Smooth muscle cell (in vitro differentiated cells): ENCODE results near the gene PITPNM2. TPM values are rescaled to one million over a fixed set of nuclear protein-coding genes. Genes with fewer than 3 reads are reported as not detected.
A peak's percentile ranks its signal among the peaks of the same experiment; 100 is the strongest.

Experiments used
- DNase-seq: peaks from one replicate; lab custom pipeline; 2025; ENCODE audit not compliant: unreplicated experiment; lab: John Stamatoyannopoulos, UW
- H2AFZ ChIP-seq: fragments of 200-600 bp; sonication (generic); 2 replicates; pipeline ENCODE4 v1.6.0; 2016; ENCODE audit warnings: antibody characterized with exemption, low read depth, mild to moderate bottlenecking
- H3F3A ChIP-seq: fragments of 200-600 bp; sonication (generic); 2 replicates; pipeline ENCODE4 v1.6.0; 2017; ENCODE audit warnings: antibody characterized with exemption, low read depth
- H3K27ac ChIP-seq: fragments of 200-600 bp; sonication (generic); 2 replicates; pipeline ENCODE4 v1.5.1; 2016; ENCODE audit warnings: low read depth, mild to moderate bottlenecking
- H3K27me3 ChIP-seq: fragments of 200-600 bp; sonication (generic); 2 replicates; pipeline ENCODE4 v1.6.1; 2016; ENCODE audit warnings: low read depth, mild to moderate bottlenecking
- H3K36me3 ChIP-seq: fragments of 200-600 bp; sonication (generic); 2 replicates; pipeline ENCODE4 v1.5.1; 2016; ENCODE audit warnings: low read depth
- H3K4me1 ChIP-seq: fragments of 200-600 bp; sonication (generic); 2 replicates; pipeline ENCODE4 v1.5.1; 2016; ENCODE audit warnings: low read depth
- H3K4me2 ChIP-seq: fragments of 200-600 bp; sonication (generic); 2 replicates; pipeline ENCODE4 v1.6.0; 2016; ENCODE audit warnings: mild to moderate bottlenecking
- H3K4me3 ChIP-seq: fragments of 200-600 bp; sonication (generic); 2 replicates; pipeline ENCODE4 v1.5.1; 2016; ENCODE audit warnings: mild to moderate bottlenecking
- H3K79me2 ChIP-seq: fragments of 200-600 bp; sonication (generic); 2 replicates; pipeline ENCODE4 v1.6.0; 2016; ENCODE audit warnings: low read depth, mild to moderate bottlenecking
- H3K9ac ChIP-seq: fragments of 200-600 bp; sonication (generic); 2 replicates; pipeline ENCODE4 v1.6.0; 2016; ENCODE audit warnings: low read depth
- H3K9me3 ChIP-seq: fragments of 200-600 bp; sonication (generic); replicated peaks from 2 replicates; pipeline ENCODE4 v1.5.1; 2016; ENCODE audit warnings: low read depth
- H4K20me1 ChIP-seq: fragments of 200-600 bp; sonication (generic); 2 replicates; pipeline ENCODE4 v1.6.0; 2016; ENCODE audit warnings: low read depth
- WGBS: methylation state at CpG from one replicate; pipeline ENCODE4 v1.1.7; 2016; ENCODE audit warnings: low lambda C conversion rate; 5-methylcytosine and 5-hydroxymethylcytosine counted together
- polyA plus RNA-seq: library from polyadenylated mRNA; unstranded; fragments of >200 nt; fragmentation: Nextera tagmentation; extraction: Ambion mirVana; gene quantifications from 2 replicates; pipeline ENCODE4 v1.2.1, GENCODE V29; 2016
- total RNA-seq: library from RNA; depleted of rRNA; stranded (reverse); fragments of >200 nt; gene quantifications from 2 replicates; pipeline ENCODE4 v1.2.3, GENCODE V29; 2014
- TF ChIP-seq, protein P1 (sequence below): fragments of 200-600 bp; sonication (generic); IDR thresholded peaks from 2 replicates; pipeline ENCODE4 v1.5.1; 2017; ENCODE audit warnings: borderline replicate concordance, mild to moderate bottlenecking, antibody characterized with exemption; ENCODE audit not compliant: insufficient read depth, poor library complexity, severe bottlenecking

PITPNM2 gene
- total and polyA plus RNA-seq, 2 experiments from 2014 or later, result 1.3 to 1.7 TPM

DNA sequence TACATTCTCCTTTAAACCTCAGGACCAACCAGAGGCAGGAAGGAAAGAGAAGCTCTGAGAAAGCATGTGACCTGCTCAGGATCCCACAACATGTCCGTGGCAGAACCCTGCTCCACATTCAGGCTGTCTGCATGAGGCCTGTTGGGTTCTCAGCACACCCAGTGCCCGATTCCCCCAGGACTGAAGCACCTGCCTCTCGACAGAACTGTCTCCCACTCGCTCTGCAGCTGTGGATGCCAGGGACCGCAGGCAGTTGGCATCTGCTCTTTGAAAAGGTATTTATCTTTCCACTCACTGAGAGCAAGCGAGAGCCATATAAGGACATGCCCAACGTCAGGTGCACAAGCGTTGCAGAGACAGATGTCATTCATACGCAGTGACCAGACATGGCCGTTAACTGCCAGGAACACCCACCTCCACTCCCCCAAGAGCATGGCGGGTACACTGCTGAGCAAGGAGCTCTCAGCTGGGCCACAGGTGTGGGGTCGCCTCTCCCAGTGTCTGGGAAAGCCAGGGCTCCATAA is 18.9 kb downstream of the PITPNM2 start:
- no peaks in the 10 kb centered on the region for H3K27me3 ChIP-seq
- no peak overlapping the region for H2AFZ ChIP-seq
- peak overlapping the region; percentile 32 for H3K4me2 ChIP-seq
- no peak overlapping the region for H3K27ac ChIP-seq
- peaks cover 6% of the 10 kb centered on the region for H3F3A ChIP-seq
- H3K4me1 ChIP-seq, result peaks cover 5% of the 10 kb centered on the region
- H3K36me3 ChIP-seq, result no peaks in the 10 kb centered on the region
- no peak for DNase-seq
- WGBS, result 93% methylated on average over 12 of the region's 12 CpGs
- no peak overlapping the region for H3K9ac ChIP-seq
- no peak overlapping the region for H3K4me3 ChIP-seq
- peaks cover 8% of the 10 kb centered on the region for H3K79me2 ChIP-seq
- no peaks in the 10 kb centered on the region for H3K9me3 ChIP-seq
- TF ChIP-seq, protein P1, sequence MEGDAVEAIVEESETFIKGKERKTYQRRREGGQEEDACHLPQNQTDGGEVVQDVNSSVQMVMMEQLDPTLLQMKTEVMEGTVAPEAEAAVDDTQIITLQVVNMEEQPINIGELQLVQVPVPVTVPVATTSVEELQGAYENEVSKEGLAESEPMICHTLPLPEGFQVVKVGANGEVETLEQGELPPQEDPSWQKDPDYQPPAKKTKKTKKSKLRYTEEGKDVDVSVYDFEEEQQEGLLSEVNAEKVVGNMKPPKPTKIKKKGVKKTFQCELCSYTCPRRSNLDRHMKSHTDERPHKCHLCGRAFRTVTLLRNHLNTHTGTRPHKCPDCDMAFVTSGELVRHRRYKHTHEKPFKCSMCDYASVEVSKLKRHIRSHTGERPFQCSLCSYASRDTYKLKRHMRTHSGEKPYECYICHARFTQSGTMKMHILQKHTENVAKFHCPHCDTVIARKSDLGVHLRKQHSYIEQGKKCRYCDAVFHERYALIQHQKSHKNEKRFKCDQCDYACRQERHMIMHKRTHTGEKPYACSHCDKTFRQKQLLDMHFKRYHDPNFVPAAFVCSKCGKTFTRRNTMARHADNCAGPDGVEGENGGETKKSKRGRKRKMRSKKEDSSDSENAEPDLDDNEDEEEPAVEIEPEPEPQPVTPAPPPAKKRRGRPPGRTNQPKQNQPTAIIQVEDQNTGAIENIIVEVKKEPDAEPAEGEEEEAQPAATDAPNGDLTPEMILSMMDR, result no peak
- no peaks in the 10 kb centered on the region for H4K20me1 ChIP-seq

DNA sequence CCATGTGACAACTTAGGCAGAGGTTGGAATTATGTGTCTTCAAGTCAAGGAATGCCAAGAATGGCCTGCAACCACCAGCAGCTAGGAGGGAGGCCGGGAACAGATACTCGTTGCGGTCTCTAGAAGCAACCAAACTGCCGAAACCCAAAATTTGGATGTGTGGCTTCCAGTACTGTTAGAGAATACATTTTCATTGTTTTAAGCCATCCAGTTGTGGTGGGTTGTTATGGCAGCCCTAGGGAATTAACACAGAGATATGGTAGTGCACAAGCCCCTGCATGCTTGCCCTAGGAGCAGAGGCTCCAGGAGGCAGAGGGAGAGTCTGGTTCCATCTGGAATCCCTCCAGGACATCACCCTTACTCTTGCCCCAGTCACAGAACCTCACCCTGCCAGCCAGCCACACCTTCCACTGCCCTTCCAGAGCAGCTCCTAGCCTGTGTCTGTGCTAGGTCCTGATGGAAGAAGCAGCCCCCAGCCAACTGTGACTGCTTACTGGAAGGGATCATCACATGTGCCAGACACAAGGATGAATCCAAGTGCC is 19.5 kb downstream of the PITPNM2 start:
- H3K4me2 ChIP-seq, result peak overlapping the region; percentile 32
- H3K4me3 ChIP-seq, result no peak overlapping the region
- H3K27ac ChIP-seq, result peak overlapping the region; percentile 15
- 33% methylated on average over 4 of the region's 4 CpGs for WGBS
- no peak for DNase-seq
- no peaks in the 10 kb centered on the region for H3K9me3 ChIP-seq
- H2AFZ ChIP-seq, result no peak overlapping the region
- peaks cover 8% of the 10 kb centered on the region for H3F3A ChIP-seq
- H3K9ac ChIP-seq, result no peak overlapping the region
- H3K27me3 ChIP-seq, result no peaks in the 10 kb centered on the region
- no peaks in the 10 kb centered on the region for H4K20me1 ChIP-seq
- H3K36me3 ChIP-seq, result no peaks in the 10 kb centered on the region
- H3K4me1 ChIP-seq, result peaks cover 5% of the 10 kb centered on the region
- H3K79me2 ChIP-seq, result peaks cover 8% of the 10 kb centered on the region
- TF ChIP-seq, protein P1, result no peak

DNA sequence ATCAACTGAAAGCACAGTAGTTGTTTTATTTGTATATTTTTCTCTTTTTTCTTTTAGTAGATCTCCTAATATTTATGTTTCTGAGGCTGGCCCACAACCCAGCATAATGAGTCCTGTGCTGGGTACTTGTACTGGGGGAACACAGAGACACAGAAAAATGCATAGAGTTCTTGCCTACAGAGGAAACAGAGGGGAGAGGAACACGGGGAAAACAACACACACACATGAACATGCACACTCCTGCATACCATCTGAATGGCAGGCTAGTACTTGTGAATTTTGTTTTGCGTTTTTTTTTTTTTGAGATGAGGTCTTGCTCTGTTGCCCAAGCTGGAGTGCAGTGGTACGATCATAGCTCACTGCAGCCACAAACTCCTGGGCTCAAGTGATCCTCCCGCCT is 21.3 kb downstream of the PITPNM2 start:
- H3K4me3 ChIP-seq, result no peak overlapping the region
- no peaks in the 10 kb centered on the region for H3K9me3 ChIP-seq
- H3K79me2 ChIP-seq, result peaks cover 17% of the 10 kb centered on the region
- H3K4me2 ChIP-seq, result no peak overlapping the region
- no peak overlapping the region for H2AFZ ChIP-seq
- H3K36me3 ChIP-seq, result no peaks in the 10 kb centered on the region
- no peaks in the 10 kb centered on the region for H3K27me3 ChIP-seq
- no peak for DNase-seq
- H3F3A ChIP-seq, result peaks cover 8% of the 10 kb centered on the region
- peaks cover 10% of the 10 kb centered on the region for H3K4me1 ChIP-seq
- 87% methylated on average over 4 of the region's 4 CpGs for WGBS
- no peak overlapping the region for H3K9ac ChIP-seq
- TF ChIP-seq, protein P1, result no peak
- H4K20me1 ChIP-seq, result no peaks in the 10 kb centered on the region
- H3K27ac ChIP-seq, result no peak overlapping the region

DNA sequence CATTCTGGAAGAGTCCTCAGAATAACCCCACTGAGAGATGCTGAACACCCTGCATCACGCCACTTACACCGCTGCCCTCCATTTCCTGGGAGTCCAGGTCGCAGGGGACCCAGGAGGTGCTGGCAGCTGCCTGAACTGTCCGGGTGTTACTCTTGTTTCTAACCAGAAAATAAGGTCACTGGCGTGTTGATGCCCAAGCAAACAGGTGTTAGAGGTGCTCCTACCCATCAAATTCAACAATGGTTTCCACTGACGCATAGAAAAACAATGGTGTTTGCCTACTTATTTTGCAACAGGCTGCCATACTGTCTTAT is 23.8 kb downstream of the PITPNM2 start:
- Histone ChIP-seq H3K9ac (peak overlapping the region; percentile 14), H3K36me3 (no peaks in the 10 kb centered on the region), H3K27me3 (no peaks in the 10 kb centered on the region), H3K27ac (peak overlapping the region; percentile 83), H3K9me3 (no peaks in the 10 kb centered on the region), H3K79me2 (peaks cover 30% of the 10 kb centered on the region), H3F3A (peaks cover 8% of the 10 kb centered on the region), H3K4me1 (peaks cover 10% of the 10 kb centered on the region), H3K4me3 (no peak overlapping the region), H4K20me1 (no peaks in the 10 kb centered on the region), H3K4me2 (peak overlapping the region; percentile 57), H2AFZ (no peak overlapping the region)
- no peak for DNase-seq
- TF ChIP-seq, protein P1, result no peak
- WGBS, result 96% methylated on average over 6 of the region's 6 CpGs
